Chondrocyte (in vitro differentiated cells): ENCODE data around the gene ASIC3. TPM values are rescaled to one million over a fixed set of nuclear protein-coding genes. Genes with fewer than 3 reads are reported as not detected.

ENCODE experiments used
- DNase-seq: peaks from one replicate; pipeline ENCODE4 v3.0.0; 2021; ENCODE audit warnings: mixed read lengths, low spot score
- H3K27ac Mint-ChIP-seq: one replicate; pipeline ENCODE4 v1.8.0; 2021; ENCODE audit warnings: mild to moderate bottlenecking, moderate library complexity, mixed read lengths; ENCODE audit not compliant: unreplicated experiment
- H3K27me3 Mint-ChIP-seq: 2 replicates; pipeline ENCODE4 v1.8.0; 2021; ENCODE audit warnings: low read depth, mixed read lengths
- H3K36me3 Mint-ChIP-seq: 2 replicates; pipeline ENCODE4 v1.8.0; 2021; ENCODE audit warnings: low read depth, mixed read lengths
- H3K4me1 Mint-ChIP-seq: 2 replicates; pipeline ENCODE4 v1.8.0; 2021; ENCODE audit warnings: low read depth, mild to moderate bottlenecking, mixed read lengths
- H3K4me3 Mint-ChIP-seq: one replicate; pipeline ENCODE4 v1.8.0; 2021; ENCODE audit warnings: mild to moderate bottlenecking, moderate library complexity, mixed read lengths; ENCODE audit not compliant: unreplicated experiment
- H3K9me3 Mint-ChIP-seq: 2 replicates; pipeline ENCODE4 v1.8.0; 2021; ENCODE audit warnings: low read depth, mixed read lengths
- total RNA-seq: library from RNA; stranded (reverse); gene quantifications from 3 replicates; pipeline ENCODE4 v1.2.1, GENCODE V29; 2021
- TF ChIP-seq, protein P1 (sequence below): fragments of 200-600 bp; sonication (generic); IDR thresholded peaks from 2 replicates; pipeline ENCODE4 v1.5.0; 2021; ENCODE audit warnings: antibody characterized with exemption, mild to moderate bottlenecking, moderate library complexity

ASIC3 gene
- total RNA-seq, 1 donor from 2014 or later, result 2.4 TPM

DNA sequence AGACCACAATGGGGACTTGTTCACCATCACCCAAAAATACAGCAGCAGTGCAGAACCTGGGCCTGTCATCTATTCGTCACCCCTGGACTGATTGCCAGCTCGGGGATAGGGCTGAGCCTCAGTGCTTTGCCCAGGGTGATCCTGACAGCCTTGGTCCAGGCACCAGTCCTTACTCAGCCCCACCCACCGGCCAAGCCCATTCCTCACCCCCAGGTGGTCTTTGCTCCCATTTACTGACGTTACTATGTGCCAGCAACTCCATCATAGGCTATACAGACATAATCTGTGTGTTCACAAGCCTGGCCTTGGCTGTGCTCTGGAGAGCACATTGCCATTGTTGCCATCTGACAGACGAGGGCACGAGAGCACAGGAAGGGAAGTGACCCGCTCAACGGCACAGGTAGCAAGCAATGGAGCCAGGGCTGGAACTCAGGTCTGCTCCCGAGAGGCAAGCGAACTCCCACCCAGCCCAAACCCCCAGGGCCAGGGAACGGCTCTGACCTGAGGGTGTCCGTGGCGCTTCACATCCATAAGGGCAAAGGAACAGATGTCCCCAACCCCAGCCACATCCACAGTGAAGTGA is 30.9 kb upstream of the ASIC3 start:
- peaks cover 26% of the 10 kb centered on the region for H3K27me3 Mint-ChIP-seq
- no peaks in the 10 kb centered on the region for H3K9me3 Mint-ChIP-seq
- no peak overlapping the region for H3K27ac Mint-ChIP-seq
- DNase-seq, result no peak
- H3K36me3 Mint-ChIP-seq, result no peaks in the 10 kb centered on the region
- H3K4me3 Mint-ChIP-seq, result no peak overlapping the region
- peaks cover 26% of the 10 kb centered on the region for H3K4me1 Mint-ChIP-seq
- TF ChIP-seq, protein P1, sequence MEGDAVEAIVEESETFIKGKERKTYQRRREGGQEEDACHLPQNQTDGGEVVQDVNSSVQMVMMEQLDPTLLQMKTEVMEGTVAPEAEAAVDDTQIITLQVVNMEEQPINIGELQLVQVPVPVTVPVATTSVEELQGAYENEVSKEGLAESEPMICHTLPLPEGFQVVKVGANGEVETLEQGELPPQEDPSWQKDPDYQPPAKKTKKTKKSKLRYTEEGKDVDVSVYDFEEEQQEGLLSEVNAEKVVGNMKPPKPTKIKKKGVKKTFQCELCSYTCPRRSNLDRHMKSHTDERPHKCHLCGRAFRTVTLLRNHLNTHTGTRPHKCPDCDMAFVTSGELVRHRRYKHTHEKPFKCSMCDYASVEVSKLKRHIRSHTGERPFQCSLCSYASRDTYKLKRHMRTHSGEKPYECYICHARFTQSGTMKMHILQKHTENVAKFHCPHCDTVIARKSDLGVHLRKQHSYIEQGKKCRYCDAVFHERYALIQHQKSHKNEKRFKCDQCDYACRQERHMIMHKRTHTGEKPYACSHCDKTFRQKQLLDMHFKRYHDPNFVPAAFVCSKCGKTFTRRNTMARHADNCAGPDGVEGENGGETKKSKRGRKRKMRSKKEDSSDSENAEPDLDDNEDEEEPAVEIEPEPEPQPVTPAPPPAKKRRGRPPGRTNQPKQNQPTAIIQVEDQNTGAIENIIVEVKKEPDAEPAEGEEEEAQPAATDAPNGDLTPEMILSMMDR, result no peak

DNA sequence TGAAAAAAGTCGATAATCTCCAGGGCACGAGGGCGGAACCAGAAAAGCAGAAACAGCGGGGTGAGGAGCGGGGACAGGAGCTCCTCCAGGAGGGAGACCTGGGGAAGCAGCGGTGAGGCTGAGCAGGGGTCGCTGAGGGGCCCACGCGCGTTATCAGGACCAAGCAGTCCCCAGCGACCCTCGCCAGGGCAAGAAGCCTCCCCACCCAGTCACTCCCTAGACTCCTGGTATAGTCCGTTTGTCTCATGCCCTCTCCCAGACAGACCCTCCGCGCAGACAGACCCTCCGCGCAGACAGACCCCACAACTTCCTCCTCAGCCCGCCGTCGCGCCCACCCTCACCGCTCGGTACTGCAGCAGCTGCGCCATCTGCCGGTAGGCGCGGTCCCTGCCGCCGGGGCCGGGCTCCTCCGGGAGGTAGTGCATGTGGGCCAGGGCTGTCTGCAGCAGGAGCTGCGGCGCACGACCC is 30.3 kb upstream of the ASIC3 start:
- Mint-ChIP-seq H3K27me3 (peaks cover 22% of the 10 kb centered on the region), H3K4me3 (peak overlapping the region; percentile 60), H3K27ac (no peak overlapping the region), H3K4me1 (peaks cover 22% of the 10 kb centered on the region), H3K36me3 (no peaks in the 10 kb centered on the region), H3K9me3 (no peaks in the 10 kb centered on the region)
- TF ChIP-seq, protein P1, result peak; percentile 99
- DNase-seq, result no peak

DNA sequence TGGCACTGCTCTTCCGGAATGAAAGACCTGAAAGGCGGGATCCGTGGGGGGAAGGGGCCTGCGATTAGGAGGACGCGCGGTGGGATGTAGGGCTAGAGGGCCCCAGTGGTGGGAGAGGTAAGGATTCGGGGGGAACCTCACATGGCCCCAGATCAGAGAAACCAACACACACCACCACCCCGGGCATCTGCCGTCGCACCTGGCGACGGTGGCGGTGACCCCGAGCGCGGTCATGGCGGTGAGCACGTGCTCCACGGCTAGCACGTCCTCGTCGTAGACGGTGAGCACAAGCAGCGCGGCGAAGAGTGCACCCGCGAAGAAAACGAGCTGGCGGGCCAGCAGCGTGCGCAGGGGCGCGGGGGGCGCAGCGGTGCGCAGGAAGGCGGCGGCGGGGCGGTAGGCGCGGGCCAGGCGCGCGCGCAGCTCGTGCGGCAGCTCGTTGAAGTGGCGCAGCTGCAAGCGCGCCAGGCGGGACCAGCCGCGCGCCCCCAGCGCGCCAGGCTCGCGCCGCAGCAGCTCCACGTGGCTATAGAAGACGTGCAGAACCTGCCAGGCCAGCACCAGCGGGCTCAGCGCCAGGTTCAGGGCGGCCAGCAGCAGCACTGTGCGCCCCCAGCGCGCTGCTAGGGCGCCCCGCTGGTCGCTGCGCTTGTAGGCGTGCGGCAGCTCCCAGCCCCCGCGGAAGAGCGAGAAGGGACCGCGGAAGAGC is 29.8 kb upstream of the ASIC3 start:
- TF ChIP-seq, protein P1, result peak; percentile 67
- Mint-ChIP-seq H3K4me3 (peak overlapping the region; percentile 60), H3K36me3 (no peaks in the 10 kb centered on the region), H3K4me1 (peaks cover 22% of the 10 kb centered on the region), H3K9me3 (no peaks in the 10 kb centered on the region), H3K27ac (no peak overlapping the region), H3K27me3 (peaks cover 22% of the 10 kb centered on the region)
- no peak for DNase-seq

DNA sequence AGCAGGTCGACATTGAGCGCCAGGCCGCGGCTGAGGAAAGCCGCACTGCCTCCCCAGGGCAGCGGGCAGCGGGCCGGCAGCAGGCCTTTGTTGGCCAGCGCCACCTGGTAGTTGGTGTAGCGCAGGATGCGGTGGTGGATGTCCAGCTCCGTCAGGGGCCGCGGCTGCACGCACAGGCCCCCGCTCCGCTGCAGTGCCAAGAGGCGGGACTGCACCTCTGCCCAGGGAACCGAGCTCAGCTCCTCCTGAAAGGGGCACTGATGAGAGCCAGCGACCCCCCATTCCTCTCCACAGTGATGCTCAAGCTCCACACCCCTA is 29.2 kb upstream of the ASIC3 start:
- peaks cover 22% of the 10 kb centered on the region for H3K27me3 Mint-ChIP-seq
- no peak for DNase-seq
- TF ChIP-seq, protein P1, result no peak
- no peaks in the 10 kb centered on the region for H3K9me3 Mint-ChIP-seq
- no peaks in the 10 kb centered on the region for H3K36me3 Mint-ChIP-seq
- no peak overlapping the region for H3K27ac Mint-ChIP-seq
- peaks cover 22% of the 10 kb centered on the region for H3K4me1 Mint-ChIP-seq
- no peak overlapping the region for H3K4me3 Mint-ChIP-seq

DNA sequence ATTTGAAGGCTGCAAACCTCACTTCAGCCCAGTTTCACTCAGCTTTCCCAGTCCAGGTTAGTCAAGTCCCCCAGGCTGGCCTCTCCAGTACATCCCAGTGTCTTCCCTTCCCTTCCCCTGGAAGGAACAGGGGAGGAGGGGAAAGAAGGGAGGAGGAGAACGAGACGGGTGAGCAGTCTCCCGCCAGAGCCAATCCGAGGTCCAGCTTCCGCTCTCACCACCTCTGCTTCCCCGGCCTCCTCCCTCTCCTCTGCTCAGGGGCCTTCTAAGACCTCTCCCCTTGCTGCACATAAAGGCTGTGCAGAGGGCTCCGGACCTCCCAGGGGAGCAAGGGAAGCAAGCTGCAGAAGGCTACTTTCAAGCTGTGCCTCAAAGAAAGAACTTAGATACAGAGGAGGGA is 28.1 kb upstream of the ASIC3 start:
- Mint-ChIP-seq H3K4me3 (no peak overlapping the region), H3K36me3 (no peaks in the 10 kb centered on the region), H3K27me3 (peaks cover 21% of the 10 kb centered on the region), H3K27ac (no peak overlapping the region), H3K4me1 (peaks cover 22% of the 10 kb centered on the region), H3K9me3 (no peaks in the 10 kb centered on the region)
- no peak for DNase-seq
- TF ChIP-seq, protein P1, result no peak
